Glutamatergic neuron (in vitro differentiated cells): Measurements from ENCODE around the gene POLD1. TPM values are rescaled to one million over a fixed set of nuclear protein-coding genes. Genes with fewer than 3 reads are reported as not detected.

ENCODE experiments used
- DNase-seq: peaks from one replicate; pipeline ENCODE4 v3.0.0; 2022
- H3K27ac Mint-ChIP-seq: one replicate; pipeline ENCODE4 v1.8.0; 2020; ENCODE audit warnings: mild to moderate bottlenecking, mixed read lengths, inconsistent platforms; ENCODE audit not compliant: unreplicated experiment
- H3K27me3 Mint-ChIP-seq: one replicate; pipeline ENCODE4 v1.8.0; 2020; ENCODE audit warnings: mild to moderate bottlenecking, moderate library complexity, mixed read lengths, inconsistent platforms; ENCODE audit not compliant: unreplicated experiment
- H3K36me3 Mint-ChIP-seq: one replicate; pipeline ENCODE4 v1.8.0; 2020; ENCODE audit warnings: mild to moderate bottlenecking, mixed read lengths, inconsistent platforms; ENCODE audit not compliant: unreplicated experiment
- H3K4me1 Mint-ChIP-seq: one replicate; pipeline ENCODE4 v1.8.0; 2020; ENCODE audit warnings: mild to moderate bottlenecking, low read depth, mixed read lengths, inconsistent platforms; ENCODE audit not compliant: unreplicated experiment
- H3K4me3 Mint-ChIP-seq: one replicate; pipeline ENCODE4 v1.8.0; 2020; ENCODE audit warnings: mild to moderate bottlenecking, mixed read lengths, inconsistent platforms; ENCODE audit not compliant: unreplicated experiment
- H3K9me3 Mint-ChIP-seq: one replicate; pipeline ENCODE4 v1.8.0; 2020; ENCODE audit warnings: mild to moderate bottlenecking, moderate library complexity, mixed read lengths, inconsistent platforms; ENCODE audit not compliant: unreplicated experiment
- CTCF ChIP-seq: fragments of 200-600 bp; sonication (generic); IDR thresholded peaks from one replicate; pipeline ENCODE4 v1.5.0; 2021; ENCODE audit not compliant: partially characterized antibody, unreplicated experiment
- total RNA-seq: library from RNA; stranded (reverse); fragmentation: NEBNext Ultra II Directional; extraction: Animal tissue kit (Norgen Biotek cat#: 25700); gene quantifications from one replicate; pipeline ENCODE4 v1.2.1, GENCODE V29; 2021; ENCODE audit not compliant: unreplicated experiment

The POLD1 gene
- total RNA-seq, 1 donor from 2014 or later = 38.9 TPM

- no peak overlapping the region for H3K27ac Mint-ChIP-seq
- TF ChIP-seq CTCF = no peak
- peaks cover 11% of the 10 kb centered on the region for H3K27me3 Mint-ChIP-seq
- H3K9me3 Mint-ChIP-seq = peaks cover 17% of the 10 kb centered on the region
- DNase-seq = no peak
- H3K4me1 Mint-ChIP-seq = no peaks in the 10 kb centered on the region
- H3K36me3 Mint-ChIP-seq = peaks cover 8% of the 10 kb centered on the region
- no peak overlapping the region for H3K4me3 Mint-ChIP-seq
These were observed 73.2 kb downstream of the POLD1 start for GRCh38 chr19:50457300-50457699.

DNA sequence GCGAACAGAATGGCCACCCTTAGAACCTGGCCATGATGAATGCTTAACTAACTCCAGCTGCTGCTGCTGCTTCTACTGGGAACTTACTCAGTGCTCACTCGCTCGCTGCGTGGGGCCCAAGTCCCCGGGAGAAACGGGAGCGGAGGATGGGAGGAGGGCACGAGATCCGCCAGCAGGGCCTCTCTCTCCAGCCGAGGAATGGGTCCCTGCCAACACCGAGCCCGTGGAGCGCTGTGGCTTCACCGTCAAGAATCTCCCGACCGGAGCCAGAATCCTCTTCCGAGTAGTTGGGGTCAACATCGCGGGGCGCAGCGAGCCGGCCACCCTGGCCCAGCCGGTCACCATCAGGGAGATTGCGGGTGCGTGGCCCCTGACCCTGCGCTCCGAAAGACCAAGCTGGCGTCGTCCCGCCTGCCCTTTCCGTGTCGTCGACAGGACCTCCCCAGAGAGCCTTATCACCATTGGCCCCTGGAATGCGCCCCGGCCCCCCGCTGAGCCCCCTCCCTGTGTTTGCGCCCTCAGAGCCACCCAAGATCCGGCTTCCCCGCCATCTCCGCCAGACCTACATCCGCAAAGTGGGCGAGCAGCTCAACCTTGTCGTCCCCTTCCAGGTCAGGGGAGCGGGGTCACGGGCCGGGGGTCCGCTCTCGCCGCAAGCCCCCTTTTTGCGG, 74.4 kb downstream of the POLD1 start:
- Mint-ChIP-seq H3K4me1 (no peaks in the 10 kb centered on the region), H3K27ac (no peak overlapping the region), H3K36me3 (peaks cover 8% of the 10 kb centered on the region), H3K9me3 (peaks cover 17% of the 10 kb centered on the region), H3K4me3 (no peak overlapping the region), H3K27me3 (peaks cover 11% of the 10 kb centered on the region)
- no peak for DNase-seq
- TF ChIP-seq CTCF = no peak

DNA sequence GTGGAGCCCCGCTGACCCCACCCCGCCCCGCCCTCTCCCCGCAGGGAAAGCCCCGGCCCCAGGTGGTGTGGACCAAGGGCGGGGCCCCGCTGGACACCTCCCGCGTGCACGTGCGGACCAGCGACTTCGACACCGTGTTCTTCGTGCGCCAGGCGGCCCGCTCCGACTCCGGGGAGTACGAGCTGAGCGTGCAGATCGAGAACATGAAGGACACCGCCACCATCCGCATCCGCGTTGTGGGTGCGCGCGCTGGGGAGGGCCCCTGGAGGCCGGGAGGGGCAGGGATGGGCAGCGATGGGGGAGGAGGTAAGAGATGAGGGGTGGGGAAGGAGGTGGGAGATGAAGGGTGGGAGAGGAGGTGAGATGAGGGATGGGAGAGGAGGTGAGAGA, 74.9 kb downstream of the POLD1 start:
- TF ChIP-seq CTCF = no peak
- Mint-ChIP-seq H3K9me3 (peaks cover 17% of the 10 kb centered on the region), H3K36me3 (peaks cover 8% of the 10 kb centered on the region), H3K4me1 (no peaks in the 10 kb centered on the region), H3K4me3 (no peak overlapping the region), H3K27ac (no peak overlapping the region), H3K27me3 (peaks cover 11% of the 10 kb centered on the region)
- no peak for DNase-seq

- Mint-ChIP-seq H3K4me3 (no peak overlapping the region), H3K36me3 (peaks cover 8% of the 10 kb centered on the region), H3K4me1 (no peaks in the 10 kb centered on the region), H3K27ac (no peak overlapping the region), H3K27me3 (peaks cover 11% of the 10 kb centered on the region), H3K9me3 (peaks cover 17% of the 10 kb centered on the region)
- no peak for DNase-seq
- TF ChIP-seq CTCF = no peak
These were observed 75.5 kb downstream of the POLD1 start for GRCh38 chr19:50459638-50460037.

DNA sequence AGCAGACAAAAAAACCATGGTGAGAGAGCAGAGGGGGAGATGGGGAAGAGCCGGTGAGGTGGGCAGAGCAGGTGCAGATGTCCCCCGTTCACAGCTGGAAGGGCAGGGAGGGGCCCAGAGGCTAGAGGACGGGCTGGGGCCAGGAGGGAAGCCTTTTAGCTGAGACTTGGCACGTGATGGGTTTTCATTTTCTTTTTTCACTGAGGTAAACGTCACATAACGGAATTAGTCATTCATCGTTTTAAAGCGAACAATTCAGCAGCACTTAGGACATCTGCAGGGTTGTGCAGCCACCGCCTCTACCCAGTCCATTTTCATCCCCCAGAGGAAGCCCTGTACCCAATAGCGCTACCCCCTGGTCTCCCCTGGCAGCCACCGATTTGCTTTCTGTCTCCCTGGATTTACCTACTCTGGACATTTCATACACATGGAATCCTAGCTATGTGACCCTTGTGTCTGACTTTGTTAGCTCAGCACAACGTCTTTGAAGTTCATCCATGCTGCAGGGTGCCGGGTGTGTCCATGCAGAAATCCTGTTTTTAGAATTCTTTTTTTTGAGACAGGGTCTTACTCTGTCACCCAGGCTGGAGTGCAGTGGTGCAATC, 76.1 kb downstream of the POLD1 start:
- H3K36me3 Mint-ChIP-seq = peaks cover 8% of the 10 kb centered on the region
- peaks cover 16% of the 10 kb centered on the region for H3K9me3 Mint-ChIP-seq
- H3K27me3 Mint-ChIP-seq = peaks cover 11% of the 10 kb centered on the region
- no peak for TF ChIP-seq CTCF
- no peaks in the 10 kb centered on the region for H3K4me1 Mint-ChIP-seq
- H3K27ac Mint-ChIP-seq = no peak overlapping the region
- no peak for DNase-seq
- H3K4me3 Mint-ChIP-seq = no peak overlapping the region
